A549 (cell line): Measurements from ENCODE around the gene SHLD1.

Experiments
- CHD2 ChIP-seq: fragments of 150-350 bp; IDR thresholded peaks from 2 replicates; pipeline ENCODE4 v1.6.1; 2014; ENCODE audit warnings: low read length; ENCODE audit not compliant: partially characterized antibody
- GATA3 ChIP-seq: IDR thresholded peaks from 2 replicates; pipeline ENCODE4 v1.6.1; 2012; ENCODE audit warnings: borderline replicate concordance
- KDM5A ChIP-seq: fragments of 200-600 bp; sonication (generic); IDR thresholded peaks from 2 replicates; pipeline ENCODE4 v1.6.1; 2016; ENCODE audit warnings: antibody characterized with exemption, mild to moderate bottlenecking
- NR3C1 ChIP-seq: fragments of >200 bp; sonication (Bioruptor Twin); formaldehyde crosslinking; IDR thresholded peaks from 3 replicates; pipeline ENCODE4 v1.6.1; 2017
- TF ChIP-seq, protein P1 (sequence below): fragments of >200 bp; sonication (Bioruptor Twin); formaldehyde crosslinking; IDR thresholded peaks from 3 replicates; pipeline ENCODE4 v1.5.1; 2016

GRCh38 chr20:5887386-5887785, 137.2 kb downstream of the SHLD1 start:
- TF ChIP-seq, protein P1, sequence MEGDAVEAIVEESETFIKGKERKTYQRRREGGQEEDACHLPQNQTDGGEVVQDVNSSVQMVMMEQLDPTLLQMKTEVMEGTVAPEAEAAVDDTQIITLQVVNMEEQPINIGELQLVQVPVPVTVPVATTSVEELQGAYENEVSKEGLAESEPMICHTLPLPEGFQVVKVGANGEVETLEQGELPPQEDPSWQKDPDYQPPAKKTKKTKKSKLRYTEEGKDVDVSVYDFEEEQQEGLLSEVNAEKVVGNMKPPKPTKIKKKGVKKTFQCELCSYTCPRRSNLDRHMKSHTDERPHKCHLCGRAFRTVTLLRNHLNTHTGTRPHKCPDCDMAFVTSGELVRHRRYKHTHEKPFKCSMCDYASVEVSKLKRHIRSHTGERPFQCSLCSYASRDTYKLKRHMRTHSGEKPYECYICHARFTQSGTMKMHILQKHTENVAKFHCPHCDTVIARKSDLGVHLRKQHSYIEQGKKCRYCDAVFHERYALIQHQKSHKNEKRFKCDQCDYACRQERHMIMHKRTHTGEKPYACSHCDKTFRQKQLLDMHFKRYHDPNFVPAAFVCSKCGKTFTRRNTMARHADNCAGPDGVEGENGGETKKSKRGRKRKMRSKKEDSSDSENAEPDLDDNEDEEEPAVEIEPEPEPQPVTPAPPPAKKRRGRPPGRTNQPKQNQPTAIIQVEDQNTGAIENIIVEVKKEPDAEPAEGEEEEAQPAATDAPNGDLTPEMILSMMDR, result no peak
- TF ChIP-seq GATA3, result no peak
- TF ChIP-seq NR3C1, result no peak
- TF ChIP-seq KDM5A, result no peak
- no peak for TF ChIP-seq CHD2
